Tibial nerve (tissue), 4 donors: ENCODE data around the gene ANKRD31. TPM values are rescaled to one million over a fixed set of nuclear protein-coding genes. Genes with fewer than 3 reads are reported as not detected.
"Not testable (repeated sequence)": the region's sequence is repeated elsewhere in the genome, so short reads cannot be mapped to it uniquely, and the experiment has no call there.

Source experiments
- DNase-seq, 2 donors: peaks; one replicate each; pipeline ENCODE4 v3.0.0-alpha.2; 2019; ENCODE audit warnings: low spot score in 2 of 2
- H3K27ac ChIP-seq, 4 donors: fragments of 200-600 bp; sonication (generic) in 3 of 4; one replicate each; pipeline ENCODE4 v1.5.1; 2017 to 2019; ENCODE audit warnings: mild to moderate bottlenecking in 1 of 4
- H3K27me3 ChIP-seq, 2 donors: fragments of 200-600 bp; sonication (generic) in 1 of 2; one replicate each; pipeline versions ENCODE4 v1.5.1 to v1.6.0; 2017 to 2019
- H3K36me3 ChIP-seq, 3 donors: fragments of 200-600 bp; sonication (generic); one replicate each; pipeline ENCODE4 v1.5.1; 2018 to 2019
- H3K4me1 ChIP-seq, 4 donors: fragments of 200-600 bp; sonication (generic) in 3 of 4; one replicate each; pipeline ENCODE4 v1.5.1; 2017 to 2019
- H3K4me3 ChIP-seq, 4 donors: fragments of 200-600 bp; sonication (generic) in 3 of 4; one replicate each; pipeline ENCODE4 v1.5.1; 2017 to 2019; ENCODE audit warnings: mild to moderate bottlenecking in 1 of 4, moderate library complexity in 1 of 4
- H3K9me3 ChIP-seq, 4 donors: fragments of 200-600 bp; sonication (generic) in 3 of 4; one replicate each; pipeline ENCODE4 v1.5.1; 2017 to 2019
- CTCF ChIP-seq, 5 experiments: fragments of 200-600 bp in 3 of 5; fragments of 450-650 bp in 2 of 5; sonication (generic) in 3 of 5; IDR thresholded peaks; one replicate each; pipeline ENCODE4 v1.5.1; 2016 to 2019; ENCODE audit warnings: antibody characterized with exemption in 5 of 5, mild to moderate bottlenecking in 3 of 5, moderate library complexity in 2 of 5
- EP300 ChIP-seq, 2 donors: sonication (generic); formaldehyde crosslinking; IDR thresholded peaks; one replicate each; pipeline ENCODE4 v1.6.1; 2017; ENCODE audit warnings: antibody characterized with exemption in 2 of 2, mild to moderate bottlenecking in 1 of 2
- POLR2A ChIP-seq, 2 donors: fragments of 450-650 bp; IDR thresholded peaks; one replicate each; pipeline ENCODE4 v1.6.1; 2017; ENCODE audit warnings: antibody characterized with exemption in 2 of 2, mild to moderate bottlenecking in 2 of 2, moderate library complexity in 2 of 2
- WGBS, 2 donors: methylation state at CpG; one replicate each; pipeline ENCODE4 v1.1.5; 2018; 5-methylcytosine and 5-hydroxymethylcytosine counted together
- total RNA-seq, 4 donors: library from RNA; depleted of rRNA; stranded (reverse); fragments of >200 nt; gene quantifications; one replicate each; pipeline ENCODE4 v1.1.0, GENCODE V29; 2016

The ANKRD31 gene
- total RNA-seq, 4 donors from 2014 or later = 0.21 to 1.5 (median 0.35) TPM

DNA sequence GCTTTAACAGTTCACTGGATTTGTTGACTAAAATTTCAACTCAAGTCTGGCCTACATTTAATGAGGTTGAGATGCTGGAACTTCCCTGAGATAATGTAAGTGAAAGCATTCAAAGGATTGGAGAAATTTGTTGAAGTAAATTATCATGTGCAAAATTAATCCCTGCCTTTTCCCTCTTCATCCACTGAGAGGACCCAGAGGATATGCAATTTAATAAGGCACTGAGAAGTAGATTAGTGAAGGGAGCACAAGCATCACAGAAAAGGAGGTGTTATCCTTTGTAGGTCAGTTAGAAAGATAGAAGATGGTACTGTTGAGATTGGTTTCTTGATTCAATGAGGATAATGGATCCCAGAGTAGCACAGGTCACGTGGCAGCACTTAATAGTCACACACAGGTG, 42.6 kb upstream of the ANKRD31 start:
- Histone ChIP-seq H3K9me3 (no peaks in the 10 kb centered on the region), H3K36me3 (no peaks in the 10 kb centered on the region), H3K4me1 (no peaks in the 10 kb centered on the region), H3K27ac (no peak overlapping the region), H3K4me3 (no peak overlapping the region), H3K27me3 (no peaks in the 10 kb centered on the region)
- TF ChIP-seq POLR2A (IDR thresholded peaks at IDR 0.05) (no peak), EP300 (IDR thresholded peaks at IDR 0.05) (no peak), CTCF (IDR thresholded peaks at IDR 0.05) (no peak)
- no peak for DNase-seq
- WGBS, 2 donors = 76 to 78% methylated on average over 1 of the region's 1 CpG

- Histone ChIP-seq H3K27ac (no peak overlapping the region), H3K4me3 (no peak overlapping the region), H3K36me3 (no peaks in the 10 kb centered on the region), H3K27me3 (no peaks in the 10 kb centered on the region), H3K4me1 (no peaks in the 10 kb centered on the region), H3K9me3 (no peaks in the 10 kb centered on the region)
- DNase-seq = no peak
- TF ChIP-seq POLR2A (IDR thresholded peaks at IDR 0.05) (no peak), EP300 (IDR thresholded peaks at IDR 0.05) (no peak), CTCF (IDR thresholded peaks at IDR 0.05) (no peak)
- 89 to 94% methylated on average over 4 of the region's 4 CpGs for WGBS, 2 donors
Observed at GRCh38 chr5:75277463-75277862, 40.8 kb upstream of the ANKRD31 start.

DNA sequence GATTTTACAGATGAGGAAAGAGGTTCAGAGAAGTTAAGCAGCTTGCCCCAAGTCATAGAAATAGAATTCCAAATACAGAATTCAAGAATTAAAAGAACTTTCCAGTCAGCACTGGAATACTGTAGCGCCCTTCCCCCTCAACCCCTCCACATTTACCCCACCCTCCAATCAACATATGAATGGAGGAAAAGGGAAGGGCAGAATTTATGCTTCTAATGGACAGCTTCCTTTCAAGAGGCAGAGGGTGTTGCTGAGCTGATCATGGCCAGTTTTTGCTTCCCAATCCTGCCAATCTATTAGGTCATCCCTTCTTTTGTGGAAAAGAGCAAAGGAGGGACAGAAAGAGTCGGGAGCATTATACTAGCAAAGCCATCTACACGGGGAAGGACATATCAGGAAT, 39.1 kb upstream of the ANKRD31 start:
- DNase-seq = no peak
- Histone ChIP-seq H3K27ac (no peak overlapping the region), H3K4me1 (no peaks in the 10 kb centered on the region), H3K9me3 (no peaks in the 10 kb centered on the region), H3K27me3 (no peaks in the 10 kb centered on the region), H3K4me3 (no peak overlapping the region), H3K36me3 (no peaks in the 10 kb centered on the region)
- no peak for TF ChIP-seq POLR2A (IDR thresholded peaks at IDR 0.05)
- TF ChIP-seq CTCF (IDR thresholded peaks at IDR 0.05) = no peak
- TF ChIP-seq EP300 (IDR thresholded peaks at IDR 0.05) = no peak
- WGBS, 2 donors = 47 to 59% methylated on average over 3 of the region's 3 CpGs

- H3K27me3 ChIP-seq = no peaks in the 10 kb centered on the region
- H3K36me3 ChIP-seq = no peaks in the 10 kb centered on the region
- TF ChIP-seq POLR2A (IDR thresholded peaks at IDR 0.05) = no peak
- no peak for TF ChIP-seq CTCF (IDR thresholded peaks at IDR 0.05)
- no peak for TF ChIP-seq EP300 (IDR thresholded peaks at IDR 0.05)
- H3K4me3 ChIP-seq = no peak overlapping the region
- no peak for DNase-seq
- no peaks in the 10 kb centered on the region for H3K9me3 ChIP-seq
- H3K27ac ChIP-seq = no peak overlapping the region
- 74% methylated on average over 1 of the region's 1 CpG for WGBS, 2 donors
- H3K4me1 ChIP-seq = no peaks in the 10 kb centered on the region
Observed at GRCh38 chr5:75275147-75275546, 38.5 kb upstream of the ANKRD31 start.

DNA sequence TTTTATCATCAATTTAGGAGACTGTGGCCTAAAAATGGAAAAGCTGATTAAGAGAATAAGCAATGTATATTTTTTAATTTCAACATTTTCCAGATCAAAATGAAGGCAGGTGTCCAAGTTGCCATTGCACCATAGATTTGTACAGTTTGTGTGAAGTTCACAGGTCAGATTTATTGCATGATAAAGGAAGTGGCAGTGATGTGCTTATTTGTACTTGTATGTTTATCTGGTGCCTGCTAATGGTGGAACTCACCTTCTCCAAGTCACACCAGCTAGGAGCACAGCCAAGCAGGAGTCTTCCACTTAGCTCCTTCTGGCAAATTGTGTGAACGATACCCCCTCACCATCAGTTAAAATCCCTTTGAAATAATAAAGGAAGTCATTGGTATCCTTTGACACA, 37.8 kb upstream of the ANKRD31 start:
- Histone ChIP-seq H3K36me3 (no peaks in the 10 kb centered on the region), H3K4me1 (no peaks in the 10 kb centered on the region), H3K4me3 (no peak overlapping the region), H3K27me3 (no peaks in the 10 kb centered on the region), H3K9me3 (peaks cover 0 to 2% (median 0%) of the 10 kb centered on the region in 4 donors), H3K27ac (no peak overlapping the region)
- WGBS, 2 donors = 84 to 87% methylated on average over 1 of the region's 1 CpG
- TF ChIP-seq CTCF (IDR thresholded peaks at IDR 0.05) (no peak), EP300 (IDR thresholded peaks at IDR 0.05) (no peak), POLR2A (IDR thresholded peaks at IDR 0.05) (no peak)
- no peak for DNase-seq

GRCh38 chr5:75270605-75271004, 33.9 kb upstream of the ANKRD31 start:
- H3K9me3 ChIP-seq, H3K36me3 ChIP-seq, DNase-seq, H3K4me3 ChIP-seq, H3K27ac ChIP-seq, H3K4me1 ChIP-seq, H3K27me3 ChIP-seq: not testable (repeated sequence)
- no CpG with 5 or more reads among the region's 31 CpGs for WGBS, 2 donors
